Measurements from ENCODE around the gene VPS13A.
"Not testable (repeated sequence)": the region's sequence is repeated elsewhere in the genome, so short reads cannot be mapped to it uniquely, and the experiment has no call there.

Gene VPS13A

DNA sequence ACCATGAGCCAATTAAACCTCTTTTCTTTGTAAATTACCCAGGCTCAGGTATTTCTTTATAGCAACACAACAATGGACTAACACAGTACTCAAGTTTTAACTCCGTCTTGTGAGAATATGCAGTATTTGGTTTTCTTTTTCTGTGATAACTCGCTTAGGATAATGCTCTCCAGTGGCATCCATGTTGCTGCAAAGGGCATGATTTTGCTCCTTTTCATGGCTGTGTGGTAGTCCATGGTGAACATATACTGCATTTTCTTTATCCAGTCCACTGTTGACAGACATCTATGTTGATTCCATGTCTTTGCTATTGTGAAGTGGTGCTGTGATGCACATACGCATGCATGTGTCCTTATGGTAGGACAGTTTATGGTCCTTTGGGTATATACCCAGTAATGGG is 10.9 kb downstream of the VPS13A start:
- DNase-seq: no peak

DNA sequence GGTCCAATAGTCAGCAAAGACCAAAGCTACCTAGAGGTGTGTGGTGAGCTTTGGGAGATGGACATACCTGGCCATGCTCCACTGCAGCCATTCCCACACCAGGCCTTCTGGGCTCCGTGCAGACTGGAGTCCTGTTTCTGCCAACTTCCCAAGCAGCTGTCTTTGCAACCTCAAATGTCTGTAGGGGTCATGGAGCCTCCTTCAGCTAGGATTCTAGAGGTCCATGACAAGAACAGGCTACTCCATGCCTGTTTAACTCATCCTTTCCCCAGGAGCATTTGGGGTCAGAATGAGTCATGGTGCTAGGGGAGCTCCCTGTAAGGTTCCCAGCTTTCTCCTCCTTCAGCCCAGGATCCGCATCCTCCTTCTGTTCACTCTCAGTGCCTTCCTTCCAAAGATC is 17.1 kb downstream of the VPS13A start:
- no peak for DNase-seq

DNA sequence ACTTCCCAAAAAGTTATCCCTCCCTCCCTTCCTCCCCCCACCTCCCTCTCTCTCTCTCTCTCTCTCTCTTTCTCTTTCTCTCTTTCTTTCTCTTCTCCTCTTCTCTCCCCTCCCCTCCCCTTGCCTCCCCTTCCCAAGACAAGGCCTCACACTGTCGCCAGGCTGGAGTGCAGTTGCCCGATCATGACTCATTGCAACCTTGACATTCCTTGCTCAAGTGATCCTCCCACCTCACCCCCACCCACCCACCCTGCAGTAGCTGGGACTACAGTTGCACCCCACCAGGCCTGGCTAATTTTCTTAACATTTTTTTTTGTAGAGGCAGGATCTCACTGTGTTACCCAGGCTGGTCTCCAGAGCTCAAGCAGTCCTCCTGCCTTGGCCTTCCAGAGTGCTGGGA is 32.8 kb downstream of the VPS13A start:
- DNase-seq: no peak

DNA sequence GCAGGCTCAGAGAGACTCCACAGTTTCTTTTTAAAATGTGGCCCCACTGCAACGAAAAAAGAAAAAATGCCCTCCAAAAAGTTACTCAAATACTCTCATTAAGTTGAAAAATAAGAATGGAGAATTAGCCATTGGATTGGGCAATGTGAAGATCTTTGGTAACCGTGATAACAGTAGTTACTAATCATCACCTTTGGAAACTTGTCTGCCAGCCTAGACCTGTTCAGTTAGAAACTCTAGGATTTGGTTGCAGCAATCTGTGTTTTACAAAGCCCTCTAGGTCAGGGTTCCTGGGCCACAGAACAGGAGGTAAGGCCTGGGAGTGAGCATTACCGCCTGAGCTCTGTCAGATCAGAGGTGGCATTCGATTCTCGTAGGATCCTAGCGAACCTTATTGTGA is 34.2 kb downstream of the VPS13A start:
- DNase-seq: no peak

DNA sequence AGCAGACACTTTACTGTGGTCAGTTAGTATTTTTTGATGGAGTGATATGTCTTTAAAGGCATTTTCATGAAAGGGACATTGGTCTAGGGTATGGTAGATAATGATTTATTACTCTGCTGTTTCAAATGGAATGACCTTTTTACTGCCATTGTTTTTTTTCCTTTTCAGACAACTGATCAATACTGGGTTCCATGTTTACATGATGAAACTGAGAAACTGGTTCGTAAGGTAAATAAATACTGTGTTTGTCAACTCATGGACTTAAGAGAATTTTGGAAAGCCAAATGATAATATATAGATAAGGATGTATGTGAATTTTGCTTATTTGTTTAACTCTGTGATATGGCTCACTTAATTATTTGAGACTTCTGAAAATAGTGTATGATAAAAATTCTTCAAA is 35.5 kb downstream of the VPS13A start:
- no peak for DNase-seq

DNA sequence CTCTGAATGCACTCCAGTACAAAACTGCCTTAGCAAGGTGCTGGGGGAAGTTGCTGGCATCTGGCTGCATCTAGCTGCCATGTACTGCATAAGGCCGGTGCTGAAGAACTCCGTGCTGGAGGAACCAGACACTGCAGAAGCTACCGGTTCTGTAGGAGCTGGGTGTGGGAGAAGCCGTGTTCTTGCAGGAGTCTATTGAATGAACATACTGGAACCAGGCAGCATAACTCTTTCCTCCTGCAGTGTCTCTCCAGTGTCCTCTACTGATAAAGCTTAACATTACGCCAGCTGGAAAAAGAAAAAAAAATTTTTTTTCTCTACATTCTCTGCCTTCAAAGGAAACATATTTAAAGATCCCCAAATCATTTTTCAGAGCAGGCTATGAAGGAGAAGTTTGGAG is 38.5 kb downstream of the VPS13A start:
- no peak for DNase-seq

DNA sequence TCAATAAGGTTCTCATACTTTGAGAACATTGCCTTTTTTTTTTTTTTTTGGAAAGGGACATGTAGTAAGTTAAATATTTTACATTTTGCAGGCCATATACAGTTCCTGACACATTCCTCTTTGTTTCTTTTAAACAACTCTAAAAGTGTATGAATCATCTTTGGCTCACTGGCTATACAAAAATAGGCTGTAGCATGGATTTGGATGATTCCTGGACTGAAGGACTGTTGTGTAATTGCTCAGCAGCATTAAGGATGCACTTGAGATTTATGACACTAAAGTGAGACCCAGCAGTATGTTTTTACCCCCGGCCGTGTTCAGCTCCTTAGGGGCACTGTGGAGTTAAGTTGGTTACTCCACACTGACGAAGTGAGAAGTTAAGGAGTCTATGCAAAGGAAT is 41.3 kb downstream of the VPS13A start:
- no peak for DNase-seq

DNA sequence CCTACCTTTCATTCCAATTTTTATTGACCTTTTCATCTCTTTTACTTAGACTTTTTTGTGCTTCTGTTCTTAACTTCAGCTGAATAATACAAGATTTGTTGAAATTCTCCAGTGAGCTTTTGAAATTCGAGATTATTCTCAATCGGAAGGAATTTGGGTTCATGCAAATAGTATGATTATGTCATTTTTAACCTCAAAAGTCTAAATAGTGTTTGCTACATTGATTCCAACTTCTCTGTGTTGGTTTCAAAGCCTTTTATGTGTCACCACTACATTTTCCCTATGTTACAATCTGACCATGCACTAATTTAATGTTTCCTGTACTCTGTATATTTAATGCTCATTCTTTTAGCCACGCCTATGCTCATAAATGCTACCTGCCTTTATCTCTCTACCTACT is 44.1 kb downstream of the VPS13A start:
- DNase-seq: no peak

DNA sequence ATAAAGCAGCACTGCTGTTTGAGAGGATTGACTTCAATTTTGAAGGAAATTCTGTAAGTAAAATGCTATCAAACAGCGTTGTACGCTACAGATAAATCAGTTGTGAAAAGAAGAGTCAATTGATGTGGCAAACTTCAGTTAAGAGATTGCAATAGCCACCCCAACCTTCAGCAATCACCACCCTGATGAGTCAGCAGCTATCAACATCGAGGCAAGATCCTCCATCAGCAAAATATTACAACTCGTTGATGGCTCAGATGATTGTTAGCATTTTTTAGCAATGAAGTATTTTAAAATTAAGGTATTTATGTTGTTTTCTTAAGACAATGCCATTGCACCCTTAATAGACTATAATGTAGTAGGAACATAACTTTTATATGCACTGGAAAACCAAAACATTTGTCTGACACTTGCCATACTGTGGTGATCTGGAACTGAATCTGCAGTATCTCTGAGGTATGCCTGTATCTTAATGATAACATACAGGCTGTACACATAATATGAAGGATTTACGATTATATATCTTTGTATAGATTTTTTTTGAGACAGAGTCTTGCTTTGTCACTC is 47.5 kb downstream of the VPS13A start:
- no peak for DNase-seq

DNA sequence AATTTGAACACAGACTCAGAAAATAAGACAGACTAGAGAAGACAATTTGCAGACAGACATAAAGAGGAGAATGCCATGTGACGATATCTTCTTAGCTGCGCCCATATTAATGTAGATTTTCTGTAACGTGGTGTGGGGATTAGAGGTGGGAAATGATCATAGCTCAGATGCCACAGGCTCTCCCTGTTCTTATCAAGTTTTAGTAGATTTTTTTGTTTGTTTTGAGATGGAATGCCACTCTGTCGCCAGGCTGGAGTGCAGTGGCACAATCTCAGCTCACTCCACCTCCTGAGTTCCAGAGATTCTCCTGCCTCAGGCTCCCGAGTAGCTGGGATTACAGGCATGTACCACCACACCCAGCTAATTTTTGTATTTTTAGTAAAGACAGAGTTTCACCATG is 59.4 kb downstream of the VPS13A start:
- DNase-seq: no peak

DNA sequence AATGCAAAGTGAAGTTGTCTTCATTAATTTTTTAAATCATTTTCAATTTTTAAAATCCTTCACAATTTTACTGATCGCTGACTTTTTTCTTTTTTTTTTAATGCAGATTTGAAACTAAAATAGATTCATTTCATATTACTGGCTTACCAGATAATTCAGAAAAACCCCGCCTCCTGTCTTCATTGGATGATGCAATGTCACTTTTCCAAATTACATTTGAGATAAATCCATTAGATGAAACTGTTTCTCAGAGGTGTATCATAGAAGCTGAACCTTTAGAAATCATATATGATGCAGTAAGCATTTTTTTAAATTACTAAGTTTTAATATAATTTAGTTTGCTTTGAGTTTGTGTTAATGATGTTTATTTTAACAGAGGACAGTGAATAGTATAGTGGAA is 60.6 kb downstream of the VPS13A start:
- no peak for DNase-seq

DNA sequence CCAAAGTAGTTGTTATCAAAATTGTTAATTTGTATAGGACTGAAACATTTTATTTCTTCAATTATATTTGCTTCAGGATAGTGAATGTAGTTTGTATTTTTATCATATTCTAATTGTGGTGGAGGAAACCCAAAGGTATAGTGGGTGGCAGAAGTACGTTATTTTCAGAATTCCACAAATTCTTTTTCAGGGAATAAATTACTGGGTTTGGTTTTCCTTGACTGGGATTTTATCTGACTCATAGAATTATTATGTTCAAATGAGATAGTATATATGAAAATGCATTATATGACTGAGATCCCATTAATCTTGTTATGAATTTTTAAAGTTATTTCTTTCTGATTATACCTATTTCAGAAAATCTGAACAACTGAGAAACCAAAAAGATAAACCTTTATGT is 73.7 kb downstream of the VPS13A start:
- no peak for DNase-seq

DNA sequence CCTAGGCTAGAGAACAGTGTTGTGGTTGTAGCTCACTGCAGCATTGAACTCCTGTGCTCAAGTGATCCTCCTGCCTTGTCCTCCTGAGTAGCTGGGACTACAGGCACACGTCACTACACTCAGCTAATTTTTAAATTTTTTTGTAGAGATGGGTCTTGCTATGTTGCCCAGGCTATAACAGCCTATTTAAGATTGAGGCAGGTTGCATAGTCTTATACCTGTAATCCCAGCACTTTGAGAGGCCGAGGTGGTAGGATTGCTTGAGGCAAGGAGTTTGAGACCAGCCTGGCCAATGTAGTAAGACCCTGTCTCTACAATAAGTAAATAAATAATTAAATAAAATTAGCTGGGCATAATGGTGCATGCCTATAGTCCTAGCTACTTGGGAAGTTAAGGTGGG is 79.9 kb downstream of the VPS13A start:
- no peak for DNase-seq

DNA sequence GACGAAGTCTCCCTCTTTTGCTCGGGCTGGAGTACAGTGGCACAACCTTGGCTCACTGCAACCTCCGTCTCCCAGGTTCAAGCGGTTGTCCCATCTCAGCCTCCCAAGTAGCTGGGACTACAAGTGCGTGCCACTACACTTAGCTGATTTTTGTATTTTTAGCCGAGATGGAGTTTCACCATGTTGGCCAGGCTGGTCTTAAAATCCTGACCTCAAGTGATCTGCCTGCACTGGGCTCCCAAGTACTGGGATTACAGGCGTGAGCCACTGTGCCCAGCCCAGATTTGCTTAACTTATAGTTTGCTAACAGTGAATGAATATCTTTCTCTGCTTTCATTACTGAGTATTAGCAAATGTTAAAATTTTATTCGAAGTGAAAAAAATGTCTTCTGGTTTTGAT is 84.3 kb downstream of the VPS13A start:
- no peak for DNase-seq

DNA sequence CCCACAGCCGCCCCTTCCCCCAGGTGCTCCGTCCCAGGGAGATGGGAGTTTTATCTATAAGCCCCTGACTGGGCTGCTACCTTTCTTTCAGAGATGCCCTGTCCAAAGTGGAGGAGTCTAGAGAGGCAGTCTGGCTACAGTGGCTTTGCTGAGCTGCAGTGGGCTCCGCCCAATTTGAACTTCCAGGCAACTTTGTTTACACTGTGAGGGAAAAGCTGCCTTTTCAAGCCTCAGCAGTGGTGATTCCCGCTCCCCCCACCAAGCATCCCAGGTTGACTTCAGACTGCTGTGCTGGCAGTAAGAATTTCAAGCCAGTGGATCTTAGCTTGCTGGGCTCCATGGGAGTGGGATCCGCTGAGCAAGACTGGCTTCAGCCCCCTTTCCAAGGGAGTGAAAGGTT is 90.4 kb downstream of the VPS13A start:
- DNase-seq: not testable (repeated sequence)

DNA sequence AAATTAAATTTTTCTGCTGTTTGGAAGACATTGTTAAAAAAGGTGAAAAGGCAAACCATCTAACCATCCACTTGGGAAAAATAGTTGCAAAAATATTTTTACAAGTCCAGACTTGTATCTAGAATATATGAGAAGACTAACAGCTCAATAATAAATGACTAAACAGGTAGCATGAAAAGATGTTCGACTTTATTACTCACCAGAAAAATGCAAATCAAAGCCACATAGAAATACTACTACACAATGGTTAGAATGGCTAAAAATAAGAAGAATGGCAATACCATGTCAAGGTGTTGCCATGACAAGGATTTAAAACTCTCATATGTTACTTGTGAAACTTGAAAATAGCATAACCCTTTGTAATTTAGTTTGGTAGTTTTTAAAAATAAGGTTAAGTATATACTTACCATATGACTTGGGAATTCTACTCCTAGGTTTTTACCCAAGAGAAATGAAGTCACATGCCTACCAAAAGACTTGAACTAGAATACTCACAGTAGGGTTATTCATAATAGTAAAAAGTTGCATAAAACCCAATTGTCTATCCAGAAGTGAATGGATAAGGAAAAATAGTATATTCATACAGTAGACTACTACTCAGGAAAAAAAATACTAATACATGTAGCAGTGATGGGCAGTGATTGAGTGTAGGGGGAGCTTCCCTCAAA is 93.8 kb downstream of the VPS13A start:
- no peak for DNase-seq

DNA sequence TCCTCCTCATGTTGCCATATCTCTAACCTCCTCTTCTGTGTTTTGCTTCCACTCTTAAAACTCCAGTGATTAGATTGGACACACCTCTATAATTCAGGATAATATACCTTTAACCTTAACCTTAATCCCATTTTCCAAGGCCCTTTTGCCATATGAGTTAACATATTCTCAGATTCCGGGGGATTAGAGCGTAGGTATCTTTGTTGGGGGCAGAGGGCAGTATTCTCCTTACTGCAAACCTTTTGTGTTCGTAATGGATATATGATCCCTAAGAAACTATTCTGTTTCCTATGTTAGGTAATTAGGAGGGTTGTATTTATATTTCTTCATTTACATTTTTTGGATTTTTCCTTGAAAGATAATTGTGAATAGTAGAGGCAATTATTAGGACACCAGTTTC is 99.5 kb downstream of the VPS13A start:
- no peak for DNase-seq

DNA sequence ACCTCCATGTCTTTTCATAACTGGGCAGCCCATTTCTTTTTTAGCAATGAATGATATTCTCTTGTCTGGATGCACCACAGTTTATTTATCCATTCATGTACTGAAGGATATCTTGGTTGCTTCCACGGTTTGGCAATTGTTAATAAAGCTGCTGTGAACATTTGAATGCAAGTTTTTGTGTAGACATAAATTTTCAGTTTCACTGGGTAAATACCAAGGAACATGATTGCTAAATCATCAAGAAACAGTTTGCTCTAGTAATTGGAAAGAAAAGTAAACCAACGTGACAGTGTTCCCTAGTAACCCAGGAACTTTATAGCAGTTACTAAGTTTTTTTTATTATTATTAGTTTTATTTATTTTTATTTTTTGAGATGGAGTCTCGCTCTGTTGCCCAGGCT is 100.4 kb downstream of the VPS13A start:
- no peak for DNase-seq

DNA sequence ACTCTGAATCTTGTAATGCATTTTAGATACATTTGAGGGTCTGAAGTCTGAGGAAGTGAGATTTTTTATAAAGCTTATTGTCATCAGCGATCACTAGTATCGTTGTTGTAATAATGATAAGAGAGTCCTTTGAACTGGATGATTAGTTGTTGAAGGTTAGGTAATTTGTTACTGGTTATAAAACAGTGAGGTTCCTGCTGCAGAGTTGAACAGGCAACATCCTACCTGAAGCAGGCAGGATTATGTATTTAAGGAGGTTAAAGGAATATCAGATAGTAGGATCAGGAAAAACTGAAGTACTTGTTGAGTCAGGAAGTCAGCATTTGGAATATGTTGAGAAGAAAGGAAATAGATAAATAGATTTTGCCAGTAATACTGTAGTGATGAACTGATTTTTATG is 106.7 kb downstream of the VPS13A start:
- no peak for DNase-seq

DNA sequence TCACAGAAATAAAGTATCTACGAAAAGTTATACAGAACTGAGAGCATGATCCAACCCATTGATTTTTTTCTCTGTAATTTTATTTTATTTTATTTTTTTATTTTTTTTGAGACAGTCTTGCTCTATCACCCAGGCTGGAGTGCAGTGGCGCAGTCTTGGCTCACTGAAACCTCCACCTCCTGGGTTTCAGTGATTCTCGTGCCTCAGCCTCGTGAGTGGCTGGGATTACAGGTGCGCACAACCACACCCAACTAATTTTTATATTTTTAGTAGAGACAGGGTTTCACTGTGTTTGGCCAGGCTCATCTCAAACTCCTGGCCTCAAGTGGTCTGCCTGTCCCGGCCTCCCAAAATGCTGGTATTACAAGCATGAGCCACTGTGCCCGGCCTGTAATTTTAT is 107.3 kb downstream of the VPS13A start:
- no peak for DNase-seq

DNA sequence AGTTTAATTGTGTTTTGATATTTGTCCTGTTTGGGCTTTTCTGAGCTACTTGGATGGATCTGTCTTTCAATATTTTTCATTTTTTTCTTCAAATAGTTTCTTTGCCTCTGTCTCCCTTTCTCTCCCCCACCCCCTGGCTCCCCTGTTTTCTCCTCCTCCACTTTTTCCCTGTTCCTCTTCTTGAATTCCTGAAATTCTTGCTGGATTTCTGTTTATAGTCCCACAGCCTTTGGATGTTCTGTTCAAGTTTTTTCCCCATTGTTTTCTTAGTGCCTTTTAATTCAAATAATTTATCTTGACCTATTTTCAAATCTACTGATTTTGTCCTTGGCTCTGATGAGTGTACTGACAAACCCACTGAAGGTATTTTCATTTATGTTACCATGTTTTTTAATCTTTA is 113.0 kb downstream of the VPS13A start:
- DNase-seq: no peak

DNA sequence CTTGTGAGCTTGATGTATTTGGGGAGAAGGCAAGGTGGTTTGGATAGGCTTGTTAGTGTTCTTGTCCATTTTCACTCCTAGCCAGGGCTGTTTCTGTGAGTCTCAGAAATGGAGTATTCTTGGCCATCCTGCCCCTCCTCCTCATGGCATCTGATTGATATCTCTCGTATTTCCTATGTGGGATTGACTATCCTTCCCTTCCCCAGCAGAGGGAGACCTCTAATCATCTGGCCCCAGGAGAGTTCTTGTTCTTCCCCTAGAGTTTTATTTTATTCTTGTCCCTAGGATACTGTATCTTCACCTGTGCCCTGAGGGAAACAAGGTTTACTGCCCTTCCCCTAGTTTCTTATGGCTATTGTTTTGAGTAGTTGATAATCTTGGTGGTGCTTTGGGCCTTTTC is 114.4 kb downstream of the VPS13A start:
- DNase-seq: no peak

DNA sequence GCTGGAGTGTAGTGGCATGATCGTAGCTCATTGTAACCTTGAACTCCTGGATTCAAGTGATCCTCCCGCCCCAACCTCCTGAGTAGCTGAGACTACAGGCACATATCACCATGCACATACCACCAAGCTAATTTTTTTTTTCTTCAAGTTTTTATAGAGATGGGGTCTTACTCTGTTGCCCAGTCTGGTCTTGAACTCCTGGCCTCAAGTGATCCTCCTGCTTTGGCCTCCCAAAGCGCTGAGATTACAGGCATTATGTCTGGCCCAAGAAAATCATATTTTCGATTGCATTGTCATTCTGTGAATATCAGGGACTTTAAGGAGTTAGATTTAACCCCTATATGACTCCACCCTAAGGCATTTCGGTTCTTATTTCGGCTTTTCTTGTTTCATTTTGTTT is 116.6 kb downstream of the VPS13A start:
- no peak for DNase-seq

DNA sequence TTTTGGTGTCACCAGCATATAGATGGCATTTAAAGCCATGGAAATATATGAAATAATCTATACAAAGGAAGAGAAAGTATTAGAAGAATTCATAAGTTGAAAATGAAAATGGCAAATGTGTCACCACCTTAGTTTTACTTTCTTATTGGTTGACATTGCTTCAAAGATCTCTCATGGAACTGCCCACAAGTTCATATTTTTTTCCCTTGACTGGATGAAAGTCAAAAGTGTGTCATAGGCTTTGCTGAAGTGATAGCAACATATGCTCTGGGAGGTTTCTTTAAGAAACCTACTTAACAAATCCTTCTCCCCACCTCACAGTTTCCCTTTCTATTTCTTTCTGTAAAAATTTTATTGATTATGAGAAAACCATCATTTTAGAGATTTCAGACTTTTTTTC is 127.2 kb downstream of the VPS13A start:
- no peak for DNase-seq

DNA sequence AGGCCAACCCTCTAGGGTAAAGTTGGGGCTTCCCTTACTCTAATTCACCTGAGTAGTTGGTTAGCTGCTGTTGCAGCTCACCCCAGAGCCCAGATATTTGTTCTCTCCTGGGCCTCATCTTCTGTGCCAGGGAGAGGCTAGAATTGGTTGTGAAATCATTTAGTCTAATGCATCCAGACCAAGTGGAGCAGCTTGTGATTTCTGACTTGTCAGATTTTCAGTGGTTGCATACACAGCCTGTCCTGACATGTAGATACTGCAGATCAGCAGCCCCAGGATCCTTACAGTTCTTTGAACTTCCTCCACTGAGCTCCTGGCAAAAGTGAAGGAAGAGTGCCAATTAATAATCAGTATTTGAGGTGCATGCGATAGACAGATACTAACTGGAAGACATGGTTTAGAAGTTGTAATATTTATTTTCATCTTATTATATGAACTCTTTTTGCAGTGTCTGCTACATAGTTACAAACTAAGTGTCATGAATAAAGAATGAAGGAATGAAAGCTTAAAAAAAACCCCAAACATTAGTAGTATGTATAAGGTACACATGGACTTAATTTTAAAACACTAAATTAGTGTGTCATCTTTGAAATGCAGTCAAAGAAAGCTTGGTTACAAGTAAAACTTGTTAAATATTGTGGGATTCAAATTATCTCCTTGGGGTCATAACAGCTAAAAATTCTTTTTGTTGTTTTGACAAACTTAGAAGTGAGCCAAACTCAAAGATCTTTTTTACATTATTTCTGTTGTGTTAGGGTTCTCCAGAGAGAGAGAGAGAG is 128.5 kb downstream of the VPS13A start:
- no peak for DNase-seq

Data from activated CD4-positive, alpha-beta T cell treated with anti-CD3 and anti-CD28 coated beads for 4 hours (primary cell).